Suppressor macrophage treated with lipopolysaccharide for 1 hour (primary cell): ENCODE measurements around the gene CIB4.
"Not testable (repeated sequence)": the region's sequence is repeated elsewhere in the genome, so short reads cannot be mapped to it uniquely, and the experiment has no call there.

ENCODE experiments used
- DNase-seq, 3 donors: peaks; one replicate each; pipeline ENCODE4 v3.0.0-alpha.2; 2020 to 2022

Gene CIB4

DNA sequence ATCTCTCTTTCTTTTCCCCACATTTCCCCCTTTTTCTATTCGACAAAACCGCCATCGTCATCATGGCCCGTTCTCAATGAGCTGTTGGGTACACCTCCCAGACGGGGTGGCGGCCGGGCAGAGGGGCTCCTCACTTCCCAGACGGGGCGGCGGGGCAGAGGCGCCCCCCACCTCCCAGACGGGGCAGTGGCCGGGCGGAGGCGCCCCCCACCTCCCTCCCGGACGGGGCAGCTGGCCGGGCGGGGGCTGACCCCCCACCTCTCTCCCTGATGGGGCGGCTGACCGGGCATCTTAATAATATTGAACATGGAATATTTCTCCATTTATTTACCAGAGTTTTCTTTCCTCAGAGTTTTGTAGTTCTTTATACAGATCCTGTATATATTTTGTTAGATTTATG lies 24.1 kb upstream of the CIB4 start:
- DNase-seq: not testable (repeated sequence)

DNA sequence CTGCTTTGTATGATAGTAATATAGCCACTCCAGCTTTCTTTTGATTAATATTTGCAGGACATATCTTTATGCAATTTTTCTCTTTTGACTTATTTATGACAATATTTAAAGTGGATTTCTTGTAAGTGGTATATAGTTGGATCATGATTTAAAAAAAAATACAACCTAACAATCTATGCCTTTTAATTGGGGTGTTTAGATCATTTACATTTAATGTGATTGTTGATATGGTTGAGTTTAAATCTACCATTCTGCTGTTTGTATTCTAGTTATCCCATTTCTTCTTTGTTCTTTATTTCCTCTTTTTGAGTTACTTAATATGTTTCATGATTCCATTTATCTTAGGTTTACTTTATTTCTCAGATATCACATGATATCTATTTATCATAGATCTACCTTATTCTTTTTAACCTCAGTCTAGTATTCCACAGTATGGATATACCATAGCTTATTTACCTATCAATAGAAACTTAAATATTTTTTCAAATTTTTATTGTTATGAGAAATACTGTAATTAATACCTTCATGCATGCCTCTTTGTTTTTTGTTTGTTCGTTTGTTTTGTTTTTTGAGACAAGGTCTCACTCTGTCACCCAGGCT lies 19.3 kb upstream of the CIB4 start:
- DNase-seq: no peak

DNA sequence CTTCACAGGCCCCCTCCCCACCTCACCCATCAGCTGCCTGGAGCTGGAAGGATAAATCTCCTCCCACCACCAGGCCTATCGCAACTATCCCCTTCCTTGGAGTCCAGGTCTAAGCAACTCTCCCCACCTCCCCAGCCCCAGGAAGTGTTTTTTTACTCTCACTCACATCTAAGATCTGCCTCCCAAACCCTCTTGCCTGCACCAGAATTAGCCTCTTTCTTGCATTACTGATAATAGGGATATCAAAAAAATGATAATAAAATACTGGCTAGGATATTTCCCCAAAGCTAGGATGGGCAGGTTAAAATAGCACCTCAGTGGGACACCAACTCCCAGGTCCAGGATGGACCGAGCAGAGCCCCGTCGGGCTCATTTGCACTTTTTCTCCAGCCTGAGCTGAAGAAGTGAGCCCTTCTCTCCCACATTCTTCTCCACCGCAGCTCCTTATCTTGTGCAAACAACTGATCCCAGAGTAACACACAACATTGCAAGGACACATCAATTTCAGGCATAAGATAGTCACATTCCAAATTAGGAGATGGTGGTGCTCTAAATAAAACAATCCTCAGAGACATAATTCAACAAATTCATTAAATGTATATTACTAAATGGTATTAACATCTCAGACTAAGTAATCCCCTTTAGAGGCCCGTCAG lies 17.7 kb upstream of the CIB4 start:
- DNase-seq: no peak

DNA sequence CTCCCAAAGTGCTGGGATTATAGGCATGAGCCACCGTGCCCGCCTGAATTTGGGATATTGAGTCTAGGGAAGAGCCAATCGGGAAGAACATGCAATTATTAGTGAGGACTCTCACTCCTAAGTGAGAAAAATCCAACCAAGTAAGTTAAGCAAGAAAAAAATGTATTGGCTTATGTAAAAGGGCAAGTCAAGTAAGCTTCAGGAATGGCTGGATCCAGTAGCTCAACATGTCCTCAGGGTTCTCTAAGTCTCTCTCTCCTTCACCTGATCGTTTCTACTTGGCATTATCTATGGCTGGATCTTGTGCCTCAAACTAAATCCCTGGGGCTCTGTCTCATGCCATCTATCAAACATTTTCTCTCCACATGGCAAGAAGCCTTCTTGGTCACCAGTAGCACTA lies 16.1 kb upstream of the CIB4 start:
- no peak for DNase-seq

- DNase-seq: no peak
Measured at GRCh38 chr2:26655611-26656195, 14.5 kb upstream of the CIB4 start.

DNA sequence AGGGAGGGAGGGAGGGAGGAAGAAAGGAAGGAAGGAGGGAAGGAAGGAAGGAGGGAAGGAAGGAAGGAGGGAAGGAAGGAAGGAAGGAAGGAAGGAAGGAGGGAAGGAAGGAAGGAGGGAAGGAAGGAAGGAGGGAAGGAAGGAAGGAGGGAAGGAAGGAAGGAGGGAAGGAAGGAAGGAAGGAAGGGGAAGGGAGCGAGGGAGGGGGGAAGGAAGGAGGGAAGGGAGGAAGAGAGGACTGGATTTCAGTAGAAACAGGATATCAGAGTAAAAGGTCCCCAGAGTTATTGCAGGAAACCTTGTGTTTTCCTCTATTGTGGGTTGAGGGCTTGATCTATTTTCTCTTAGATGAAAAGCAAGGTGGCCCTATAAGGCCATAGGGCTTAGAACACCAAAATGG lies 14.0 kb upstream of the CIB4 start:
- not testable (repeated sequence) for DNase-seq

- no peak for DNase-seq
Measured at GRCh38 chr2:26654061-26654340, 12.8 kb upstream of the CIB4 start.

- no peak for DNase-seq
Measured at GRCh38 chr2:26653207-26654060, 12.3 kb upstream of the CIB4 start.

DNA sequence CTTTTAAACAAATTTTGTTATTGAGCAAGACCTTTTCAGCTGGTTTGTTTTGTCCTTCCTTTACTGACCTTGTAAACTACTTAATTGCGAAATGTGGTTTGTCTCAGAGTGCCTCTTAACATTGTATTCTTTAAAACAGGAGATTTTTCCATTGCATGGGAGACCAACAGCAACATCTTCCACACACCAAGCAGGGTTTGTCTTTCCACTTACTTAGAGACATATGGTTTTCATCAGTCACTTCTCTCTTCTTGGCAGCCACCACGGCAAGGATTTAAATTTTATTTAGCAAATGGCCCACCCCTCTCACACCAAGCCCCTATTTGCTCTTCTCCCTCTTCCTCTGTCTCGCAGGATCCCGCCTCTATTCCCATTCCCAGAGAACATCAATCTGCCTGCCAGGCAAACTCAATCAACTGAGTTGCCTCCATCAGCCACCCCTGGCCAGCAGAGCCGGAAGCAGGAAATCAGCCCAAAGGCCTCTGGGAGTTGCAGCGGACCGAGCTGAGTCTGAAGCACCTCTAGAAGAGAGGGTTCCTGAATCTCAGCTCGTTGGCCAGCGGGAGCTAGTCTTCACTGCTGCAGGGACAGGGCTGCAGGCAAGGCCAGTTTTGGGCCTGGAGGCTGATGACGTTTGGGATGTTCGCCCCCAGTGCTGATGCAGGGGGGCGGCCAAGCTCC lies 11.3 kb upstream of the CIB4 start:
- peak; percentile 7 to 25 (median 21) for DNase-seq

- DNase-seq: no peak
Measured at GRCh38 chr2:26651799-26652198, 10.6 kb upstream of the CIB4 start.

- no peak for DNase-seq
Measured at GRCh38 chr2:26651470-26651771, 10.3 kb upstream of the CIB4 start.

- no peak for DNase-seq
Measured at GRCh38 chr2:26650713-26651469, 9.7 kb upstream of the CIB4 start.

GRCh38 chr2:26649992-26650712 lies 9.0 kb upstream of the CIB4 start:
- DNase-seq: no peak

DNA sequence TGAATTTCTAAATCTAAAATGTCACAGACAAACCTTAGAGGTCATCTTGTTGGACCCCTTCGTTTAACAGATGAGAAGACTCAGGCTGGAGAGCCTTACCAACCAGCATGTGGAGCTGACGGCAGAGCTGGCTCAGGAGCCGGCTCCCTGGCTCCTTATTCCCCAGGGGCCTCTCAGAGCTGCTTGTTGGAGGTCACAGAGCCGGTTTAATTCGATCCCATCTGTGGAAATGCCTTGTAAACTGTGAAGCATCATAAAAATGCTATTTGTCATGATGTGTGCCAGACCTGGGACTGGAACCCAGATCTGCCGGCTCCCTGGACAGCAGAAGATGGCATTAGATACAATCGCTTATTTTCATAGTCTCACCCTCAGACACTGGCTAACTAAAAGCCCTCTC lies 8.2 kb upstream of the CIB4 start:
- DNase-seq: no peak

DNA sequence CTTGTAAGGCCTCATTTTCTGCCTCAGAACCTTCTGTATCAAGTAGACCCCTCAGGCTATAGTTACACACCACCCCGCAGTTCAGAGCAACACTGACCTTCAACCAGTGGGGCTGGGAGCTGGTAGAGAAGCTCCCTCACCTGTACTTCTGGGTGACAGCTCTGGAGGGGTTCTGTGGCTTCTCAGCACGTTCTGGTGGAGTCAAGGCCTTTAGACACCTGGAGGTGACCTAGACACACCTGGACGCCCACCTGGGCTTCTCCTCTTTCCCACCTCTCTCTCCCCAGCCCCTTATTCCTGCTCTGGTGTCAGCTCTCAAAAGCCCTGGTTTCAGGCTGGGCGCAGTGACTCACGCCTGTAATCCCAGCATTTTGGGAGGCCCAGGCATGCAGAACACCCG lies 7.3 kb upstream of the CIB4 start:
- DNase-seq: no peak

- DNase-seq: no peak
Measured at GRCh38 chr2:26647981-26648380, 6.8 kb upstream of the CIB4 start.

GRCh38 chr2:26646986-26647672 lies 6.0 kb upstream of the CIB4 start:
- DNase-seq: no peak

GRCh38 chr2:26645762-26646161 lies 4.6 kb upstream of the CIB4 start:
- DNase-seq: no peak

DNA sequence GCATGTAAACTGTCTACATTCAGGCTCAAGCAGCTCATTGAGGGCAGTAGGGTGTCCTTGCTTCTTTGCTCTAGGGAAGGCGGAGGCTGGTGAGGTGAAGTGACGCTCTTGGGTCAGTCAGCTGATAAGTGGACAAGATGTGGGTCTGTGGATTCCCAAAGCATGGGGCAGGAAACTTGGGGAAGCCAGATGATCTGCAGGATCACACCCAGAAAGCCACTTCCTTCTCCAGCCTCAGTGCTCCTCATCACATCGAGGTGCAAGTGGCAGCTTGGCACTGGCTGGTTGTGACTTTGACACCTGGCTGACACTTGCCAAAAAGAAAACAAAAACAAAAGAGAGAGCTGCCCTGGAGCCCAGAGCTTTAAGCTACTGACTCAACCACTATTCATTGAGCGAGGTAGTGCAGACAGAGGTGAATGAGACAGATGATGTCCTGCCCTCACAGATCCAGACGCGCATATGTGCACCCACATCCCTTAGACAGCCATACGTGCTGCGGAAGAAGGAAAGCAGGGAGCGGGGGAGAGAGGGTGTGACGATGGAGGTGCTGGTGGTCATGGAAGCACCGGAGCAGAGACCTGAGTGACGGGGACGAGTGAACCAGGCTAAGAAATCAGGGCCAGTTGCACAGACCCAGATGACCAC lies 3.1 kb upstream of the CIB4 start:
- DNase-seq: no peak

- DNase-seq: no peak
Measured at GRCh38 chr2:26642429-26642828, 1.3 kb upstream of the CIB4 start.

GRCh38 chr2:26640331-26640745 lies 828 bp downstream of the CIB4 start:
- DNase-seq: peak in 2 of 3 donors; percentile 11 to 15
